ENCODE results near the gene BIRC6. TPM values are rescaled to one million over a fixed set of nuclear protein-coding genes. Genes with fewer than 3 reads are reported as not detected.

The BIRC6 gene
- polyA plus RNA-seq, 4 donors = 14.6 to 55.1 (median 20.6) TPM

GRCh38 chr2:32504877-32505478, 148.2 kb downstream of the BIRC6 start:
- DNase-seq (no peak), FAIRE-seq (no peak)
- Histone ChIP-seq H3K4me3 (ENCODE audit: low read depth in 1 of 3, low read length in 3 of 3) (no peak overlapping the region), H3K27me3 (ENCODE audit: control insufficient read depth in 3 of 3, insufficient read depth in 3 of 3, low read length in 3 of 3) (no peaks in the 10 kb centered on the region), H3K4me1 (ENCODE audit: control insufficient read depth in 3 of 3, insufficient read depth in 2 of 3, low read depth in 1 of 3, low read length in 2 of 3) (no peaks in the 10 kb centered on the region), H3K27ac (ENCODE audit: low read depth in 1 of 3, low read length in 2 of 3) (no peak overlapping the region), H3K9me3 (ENCODE audit: control insufficient read depth in 2 of 2, insufficient read depth in 1 of 2, low read depth in 1 of 2, low read length in 1 of 2) (no peaks in the 10 kb centered on the region), H3K36me3 (ENCODE audit: control insufficient read depth in 3 of 3, insufficient read depth in 2 of 3, low read depth in 1 of 3, low read length in 3 of 3) (peaks cover 4 to 40% (median 6%) of the 10 kb centered on the region in 3 donors)
- 94 to 97% (median 95%) methylated on average over 3 of the region's 3 CpGs for WGBS, 3 donors

GRCh38 chr2:32506446-32506845, 149.6 kb downstream of the BIRC6 start:
- WGBS, 3 donors = 83 to 92% (median 89%) methylated on average over 1 of the region's 1 CpG
- no peaks in the 10 kb centered on the region for H3K9me3 ChIP-seq (ENCODE audit: control insufficient read depth in 2 of 2, insufficient read depth in 1 of 2, low read depth in 1 of 2, low read length in 1 of 2)
- no peaks in the 10 kb centered on the region for H3K27me3 ChIP-seq (ENCODE audit: control insufficient read depth in 3 of 3, insufficient read depth in 3 of 3, low read length in 3 of 3)
- no peak overlapping the region for H3K4me3 ChIP-seq (ENCODE audit: low read depth in 1 of 3, low read length in 3 of 3)
- FAIRE-seq (no peak), DNase-seq (no peak)
- no peak overlapping the region for H3K27ac ChIP-seq (ENCODE audit: low read depth in 1 of 3, low read length in 2 of 3)
- no peaks in the 10 kb centered on the region for H3K4me1 ChIP-seq (ENCODE audit: control insufficient read depth in 3 of 3, insufficient read depth in 2 of 3, low read depth in 1 of 3, low read length in 2 of 3)
- peaks cover 2 to 36% (median 4%) of the 10 kb centered on the region in 3 donors for H3K36me3 ChIP-seq (ENCODE audit: control insufficient read depth in 3 of 3, insufficient read depth in 2 of 3, low read depth in 1 of 3, low read length in 3 of 3)

DNA sequence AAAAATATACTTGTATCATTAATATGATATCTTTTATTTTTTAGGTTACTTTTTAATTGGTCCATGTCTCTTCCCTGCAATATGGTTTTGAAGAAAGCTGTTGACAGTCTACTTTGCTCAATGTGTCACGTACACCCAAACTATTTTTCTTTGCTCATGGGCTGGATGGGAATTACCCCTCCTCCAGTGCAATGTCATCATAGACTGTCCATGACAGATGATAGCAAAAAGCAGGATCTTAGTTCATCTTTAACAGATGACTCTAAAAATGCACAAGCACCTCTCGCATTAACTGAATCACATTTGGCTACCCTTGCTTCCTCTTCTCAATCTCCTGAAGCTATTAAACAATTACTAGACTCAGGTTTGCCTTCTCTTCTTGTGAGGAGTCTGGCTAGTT, 158.1 kb downstream of the BIRC6 start:
- FAIRE-seq (no peak), DNase-seq (no peak)
- Histone ChIP-seq H3K36me3 (ENCODE audit: control insufficient read depth in 3 of 3, insufficient read depth in 2 of 3, low read depth in 1 of 3, low read length in 3 of 3) (peaks cover 14 to 31% (median 19%) of the 10 kb centered on the region in 3 donors), H3K27ac (ENCODE audit: low read depth in 1 of 3, low read length in 2 of 3) (no peak overlapping the region), H3K4me1 (ENCODE audit: control insufficient read depth in 3 of 3, insufficient read depth in 2 of 3, low read depth in 1 of 3, low read length in 2 of 3) (no peaks in the 10 kb centered on the region), H3K9me3 (ENCODE audit: control insufficient read depth in 2 of 2, insufficient read depth in 1 of 2, low read depth in 1 of 2, low read length in 1 of 2) (no peaks in the 10 kb centered on the region), H3K27me3 (ENCODE audit: control insufficient read depth in 3 of 3, insufficient read depth in 3 of 3, low read length in 3 of 3) (no peaks in the 10 kb centered on the region), H3K4me3 (ENCODE audit: low read depth in 1 of 3, low read length in 3 of 3) (no peak overlapping the region)
- WGBS, 3 donors = 96 to 100% (median 99%) methylated on average over 2 of the region's 2 CpGs

GRCh38 chr2:32516567-32516966, 159.7 kb downstream of the BIRC6 start:
- H3K4me3 ChIP-seq (ENCODE audit: low read depth in 1 of 3, low read length in 3 of 3) = no peak overlapping the region
- H3K9me3 ChIP-seq (ENCODE audit: control insufficient read depth in 2 of 2, insufficient read depth in 1 of 2, low read depth in 1 of 2, low read length in 1 of 2) = no peaks in the 10 kb centered on the region
- no peak overlapping the region for H3K27ac ChIP-seq (ENCODE audit: low read depth in 1 of 3, low read length in 2 of 3)
- no peak for DNase-seq
- H3K27me3 ChIP-seq (ENCODE audit: control insufficient read depth in 3 of 3, insufficient read depth in 3 of 3, low read length in 3 of 3) = no peaks in the 10 kb centered on the region
- H3K4me1 ChIP-seq (ENCODE audit: control insufficient read depth in 3 of 3, insufficient read depth in 2 of 3, low read depth in 1 of 3, low read length in 2 of 3) = no peaks in the 10 kb centered on the region
- no peak for FAIRE-seq
- H3K36me3 ChIP-seq (ENCODE audit: control insufficient read depth in 3 of 3, insufficient read depth in 2 of 3, low read depth in 1 of 3, low read length in 3 of 3) = peaks cover 16 to 34% (median 23%) of the 10 kb centered on the region in 3 donors
- WGBS, 3 donors = 66 to 83% (median 67%) methylated on average over 1 of the region's 1 CpG

- Histone ChIP-seq H3K4me3 (ENCODE audit: low read depth in 1 of 3, low read length in 3 of 3) (no peak overlapping the region), H3K4me1 (ENCODE audit: control insufficient read depth in 3 of 3, insufficient read depth in 2 of 3, low read depth in 1 of 3, low read length in 2 of 3) (no peaks in the 10 kb centered on the region), H3K27ac (ENCODE audit: low read depth in 1 of 3, low read length in 2 of 3) (no peak overlapping the region), H3K9me3 (ENCODE audit: control insufficient read depth in 2 of 2, insufficient read depth in 1 of 2, low read depth in 1 of 2, low read length in 1 of 2) (no peaks in the 10 kb centered on the region), H3K27me3 (ENCODE audit: control insufficient read depth in 3 of 3, insufficient read depth in 3 of 3, low read length in 3 of 3) (no peaks in the 10 kb centered on the region), H3K36me3 (ENCODE audit: control insufficient read depth in 3 of 3, insufficient read depth in 2 of 3, low read depth in 1 of 3, low read length in 3 of 3) (peaks cover 8 to 23% (median 14%) of the 10 kb centered on the region in 3 donors)
- DNase-seq (no peak), FAIRE-seq (no peak)
- 76 to 87% (median 82%) methylated on average over 3 of the region's 3 CpGs for WGBS, 3 donors
Observed at GRCh38 chr2:32522770-32523169, 165.9 kb downstream of the BIRC6 start.

DNA sequence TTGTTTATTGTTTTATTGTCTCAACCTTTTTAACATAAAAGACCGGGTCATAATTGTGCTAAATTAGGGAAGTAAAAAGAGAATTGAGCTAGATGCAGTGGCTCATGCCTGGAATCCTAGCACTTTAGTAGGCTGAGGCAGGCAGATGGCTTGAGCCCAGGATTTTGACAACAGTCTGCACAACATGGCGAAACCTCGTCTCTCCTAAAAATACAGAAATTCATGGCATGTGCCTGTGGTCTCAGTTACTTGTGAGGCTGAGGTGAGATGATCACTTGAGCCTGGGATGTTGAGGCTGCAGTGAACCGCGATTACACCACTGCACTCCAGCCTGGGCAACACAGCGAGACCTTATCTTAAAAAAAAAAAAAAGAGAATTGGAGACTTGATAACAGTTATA, 166.9 kb downstream of the BIRC6 start:
- no peaks in the 10 kb centered on the region for H3K4me1 ChIP-seq (ENCODE audit: control insufficient read depth in 3 of 3, insufficient read depth in 2 of 3, low read depth in 1 of 3, low read length in 2 of 3)
- no peak overlapping the region for H3K27ac ChIP-seq (ENCODE audit: low read depth in 1 of 3, low read length in 2 of 3)
- WGBS, 3 donors = 72 to 86% (median 85%) methylated on average over 6 of the region's 6 CpGs
- no peaks in the 10 kb centered on the region for H3K27me3 ChIP-seq (ENCODE audit: control insufficient read depth in 3 of 3, insufficient read depth in 3 of 3, low read length in 3 of 3)
- H3K9me3 ChIP-seq (ENCODE audit: control insufficient read depth in 2 of 2, insufficient read depth in 1 of 2, low read depth in 1 of 2, low read length in 1 of 2) = no peaks in the 10 kb centered on the region
- DNase-seq (no peak), FAIRE-seq (no peak)
- peaks cover 8 to 23% (median 14%) of the 10 kb centered on the region in 3 donors for H3K36me3 ChIP-seq (ENCODE audit: control insufficient read depth in 3 of 3, insufficient read depth in 2 of 3, low read depth in 1 of 3, low read length in 3 of 3)
- no peak overlapping the region for H3K4me3 ChIP-seq (ENCODE audit: low read depth in 1 of 3, low read length in 3 of 3)

DNA sequence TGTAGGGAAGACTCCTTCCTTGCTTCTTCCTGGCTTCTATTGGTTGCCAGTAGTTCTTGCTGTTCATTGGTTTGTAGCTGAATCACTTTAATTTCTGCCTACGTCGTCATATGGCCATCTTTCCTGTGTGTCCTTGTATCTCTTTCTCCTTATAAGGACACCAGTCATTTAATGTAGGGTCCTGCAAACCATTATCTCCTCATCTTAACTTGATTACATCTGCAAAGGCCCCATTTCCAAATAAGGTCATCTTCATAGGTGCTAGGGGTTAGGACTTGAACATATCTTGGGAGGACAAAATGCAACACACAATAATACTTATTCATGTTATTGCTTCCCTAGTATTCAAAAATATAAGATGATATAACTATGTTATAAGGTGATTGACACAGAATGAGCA, 175.5 kb downstream of the BIRC6 start:
- DNase-seq = no peak
- Histone ChIP-seq H3K36me3 (ENCODE audit: control insufficient read depth in 3 of 3, insufficient read depth in 2 of 3, low read depth in 1 of 3, low read length in 3 of 3) (peaks cover 0 to 13% (median 3%) of the 10 kb centered on the region in 3 donors), H3K4me3 (ENCODE audit: low read depth in 1 of 3, low read length in 3 of 3) (no peak overlapping the region), H3K4me1 (ENCODE audit: control insufficient read depth in 3 of 3, insufficient read depth in 2 of 3, low read depth in 1 of 3, low read length in 2 of 3) (no peaks in the 10 kb centered on the region), H3K9me3 (ENCODE audit: control insufficient read depth in 2 of 2, insufficient read depth in 1 of 2, low read depth in 1 of 2, low read length in 1 of 2) (peaks cover 0 to 2% of the 10 kb centered on the region in 2 donors), H3K27ac (ENCODE audit: low read depth in 1 of 3, low read length in 2 of 3) (no peak overlapping the region), H3K27me3 (ENCODE audit: control insufficient read depth in 3 of 3, insufficient read depth in 3 of 3, low read length in 3 of 3) (no peaks in the 10 kb centered on the region)
- FAIRE-seq = no peak
- WGBS, 3 donors = 88 to 95% (median 93%) methylated on average over 2 of the region's 2 CpGs

DNA sequence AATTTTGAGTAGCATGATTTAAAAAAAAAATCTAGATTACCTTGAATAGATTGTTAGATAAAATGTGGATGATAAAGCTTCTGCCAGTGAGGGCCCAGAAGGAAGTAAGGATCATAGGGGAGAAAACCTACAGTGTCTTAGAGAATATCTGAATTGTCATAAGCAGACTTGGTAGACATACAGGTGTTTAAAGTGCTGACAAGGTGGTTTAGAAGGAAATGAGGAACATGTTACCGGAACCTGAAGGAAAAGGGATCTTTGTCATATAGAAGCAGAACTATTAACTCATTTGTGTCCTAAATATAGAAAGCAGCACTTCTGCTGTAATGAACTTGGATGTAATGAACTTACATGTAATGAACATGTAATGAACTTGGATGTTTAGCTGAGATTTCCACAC, 176.1 kb downstream of the BIRC6 start:
- Histone ChIP-seq H3K4me1 (ENCODE audit: control insufficient read depth in 3 of 3, insufficient read depth in 2 of 3, low read depth in 1 of 3, low read length in 2 of 3) (no peaks in the 10 kb centered on the region), H3K36me3 (ENCODE audit: control insufficient read depth in 3 of 3, insufficient read depth in 2 of 3, low read depth in 1 of 3, low read length in 3 of 3) (peaks cover 0 to 10% (median 3%) of the 10 kb centered on the region in 3 donors), H3K9me3 (ENCODE audit: control insufficient read depth in 2 of 2, insufficient read depth in 1 of 2, low read depth in 1 of 2, low read length in 1 of 2) (peaks cover 0 to 2% of the 10 kb centered on the region in 2 donors), H3K27ac (ENCODE audit: low read depth in 1 of 3, low read length in 2 of 3) (no peak overlapping the region), H3K27me3 (ENCODE audit: control insufficient read depth in 3 of 3, insufficient read depth in 3 of 3, low read length in 3 of 3) (no peaks in the 10 kb centered on the region), H3K4me3 (ENCODE audit: low read depth in 1 of 3, low read length in 3 of 3) (no peak overlapping the region)
- DNase-seq (no peak), FAIRE-seq (no peak)
- WGBS, 3 donors = 71 to 100% (median 94%) methylated on average over 1 of the region's 1 CpG

GRCh38 chr2:32534831-32535230, 178.0 kb downstream of the BIRC6 start:
- WGBS, 3 donors = 86 to 96% (median 93%) methylated on average over 3 of the region's 3 CpGs
- FAIRE-seq (no peak), DNase-seq (no peak)
- H3K9me3 ChIP-seq (ENCODE audit: control insufficient read depth in 2 of 2, insufficient read depth in 1 of 2, low read depth in 1 of 2, low read length in 1 of 2) = peaks cover 0 to 2% of the 10 kb centered on the region in 2 donors
- no peak overlapping the region for H3K4me3 ChIP-seq (ENCODE audit: low read depth in 1 of 3, low read length in 3 of 3)
- no peaks in the 10 kb centered on the region for H3K4me1 ChIP-seq (ENCODE audit: control insufficient read depth in 3 of 3, insufficient read depth in 2 of 3, low read depth in 1 of 3, low read length in 2 of 3)
- H3K27ac ChIP-seq (ENCODE audit: low read depth in 1 of 3, low read length in 2 of 3) = no peak overlapping the region
- H3K27me3 ChIP-seq (ENCODE audit: control insufficient read depth in 3 of 3, insufficient read depth in 3 of 3, low read length in 3 of 3) = no peaks in the 10 kb centered on the region
- peaks cover 0 to 9% (median 7%) of the 10 kb centered on the region in 3 donors for H3K36me3 ChIP-seq (ENCODE audit: control insufficient read depth in 3 of 3, insufficient read depth in 2 of 3, low read depth in 1 of 3, low read length in 3 of 3)

Measured in small intestine (tissue), 7 donors.